GM12892 (cell line): ENCODE results near the gene NCOA1.

Experiments
- POLR2A ChIP-seq: IDR thresholded peaks from 2 replicates; pipeline ENCODE4 v1.6.1; 2011; ENCODE audit warnings: low read depth, low read length, control low read depth
- POLR2AphosphoS5 ChIP-seq: IDR thresholded peaks from 2 replicates; pipeline ENCODE4 v1.6.1; 2011; ENCODE audit warnings: low read depth, low read length, control low read depth

DNA sequence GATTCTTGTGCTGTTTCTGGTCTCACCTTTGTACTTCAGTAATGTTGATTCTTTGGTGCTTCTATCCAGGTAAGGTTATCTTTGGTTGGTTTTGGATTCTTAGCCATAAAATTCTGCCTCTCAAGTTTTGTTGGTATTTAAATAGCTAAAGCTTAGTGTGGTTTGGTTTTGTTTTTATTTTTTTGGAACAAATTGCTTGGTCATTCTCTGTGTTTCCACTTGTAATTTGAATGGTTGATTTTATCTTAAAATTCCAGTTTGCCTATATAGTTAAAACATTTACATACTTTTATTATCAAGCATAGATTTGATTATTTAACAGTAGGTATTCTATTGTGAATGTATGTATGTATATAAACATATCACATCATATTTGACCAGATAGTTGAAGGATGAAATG lies 6.6 kb downstream of the NCOA1 start:
- TF ChIP-seq POLR2A (no peak), POLR2AphosphoS5 (no peak)
